ENCODE results near the gene EPB41.

DNA sequence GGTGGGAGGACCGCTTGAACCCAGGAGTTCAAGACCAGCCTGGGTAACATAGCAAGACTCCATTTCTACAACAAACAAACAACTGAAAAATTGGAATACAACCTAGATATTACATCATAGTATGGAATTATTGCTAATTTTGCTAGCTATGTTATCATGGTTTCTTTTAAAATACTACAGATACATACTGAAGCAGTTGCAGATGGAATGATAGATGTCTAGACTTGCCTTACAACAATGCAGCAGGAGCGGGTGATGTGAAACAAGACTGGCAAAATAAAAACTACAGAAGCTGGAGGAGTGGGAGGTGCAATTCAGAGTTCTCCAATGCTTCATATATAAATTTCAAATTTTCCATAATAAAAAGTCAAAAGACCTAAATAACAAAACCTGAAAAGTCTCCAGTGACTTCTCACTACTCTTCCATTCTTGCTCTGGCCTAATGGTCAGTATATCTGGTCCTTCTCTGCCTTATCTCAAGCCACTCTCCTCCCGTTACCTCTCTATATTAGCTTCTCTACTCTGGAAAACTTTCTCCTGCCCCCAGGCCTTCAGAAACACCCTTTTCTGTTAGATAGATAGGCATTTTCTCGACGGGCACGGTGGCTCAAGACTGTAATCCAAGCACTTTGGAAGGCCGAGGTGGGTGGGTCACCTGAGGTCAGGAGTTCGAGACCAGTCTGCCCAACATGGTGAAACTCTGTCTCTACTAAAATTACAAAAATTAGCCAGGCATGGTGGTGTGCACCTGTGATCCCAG lies 237.9 kb downstream of the EPB41 start:
- TF ChIP-seq, protein P1, sequence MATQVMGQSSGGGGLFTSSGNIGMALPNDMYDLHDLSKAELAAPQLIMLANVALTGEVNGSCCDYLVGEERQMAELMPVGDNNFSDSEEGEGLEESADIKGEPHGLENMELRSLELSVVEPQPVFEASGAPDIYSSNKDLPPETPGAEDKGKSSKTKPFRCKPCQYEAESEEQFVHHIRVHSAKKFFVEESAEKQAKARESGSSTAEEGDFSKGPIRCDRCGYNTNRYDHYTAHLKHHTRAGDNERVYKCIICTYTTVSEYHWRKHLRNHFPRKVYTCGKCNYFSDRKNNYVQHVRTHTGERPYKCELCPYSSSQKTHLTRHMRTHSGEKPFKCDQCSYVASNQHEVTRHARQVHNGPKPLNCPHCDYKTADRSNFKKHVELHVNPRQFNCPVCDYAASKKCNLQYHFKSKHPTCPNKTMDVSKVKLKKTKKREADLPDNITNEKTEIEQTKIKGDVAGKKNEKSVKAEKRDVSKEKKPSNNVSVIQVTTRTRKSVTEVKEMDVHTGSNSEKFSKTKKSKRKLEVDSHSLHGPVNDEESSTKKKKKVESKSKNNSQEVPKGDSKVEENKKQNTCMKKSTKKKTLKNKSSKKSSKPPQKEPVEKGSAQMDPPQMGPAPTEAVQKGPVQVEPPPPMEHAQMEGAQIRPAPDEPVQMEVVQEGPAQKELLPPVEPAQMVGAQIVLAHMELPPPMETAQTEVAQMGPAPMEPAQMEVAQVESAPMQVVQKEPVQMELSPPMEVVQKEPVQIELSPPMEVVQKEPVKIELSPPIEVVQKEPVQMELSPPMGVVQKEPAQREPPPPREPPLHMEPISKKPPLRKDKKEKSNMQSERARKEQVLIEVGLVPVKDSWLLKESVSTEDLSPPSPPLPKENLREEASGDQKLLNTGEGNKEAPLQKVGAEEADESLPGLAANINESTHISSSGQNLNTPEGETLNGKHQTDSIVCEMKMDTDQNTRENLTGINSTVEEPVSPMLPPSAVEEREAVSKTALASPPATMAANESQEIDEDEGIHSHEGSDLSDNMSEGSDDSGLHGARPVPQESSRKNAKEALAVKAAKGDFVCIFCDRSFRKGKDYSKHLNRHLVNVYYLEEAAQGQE (IDR thresholded peaks at IDR 0.05; ENCODE audit: insufficient read depth in 1 of 2, low read depth in 2 of 2, low read length in 1 of 2): no peak
- no peak for TF ChIP-seq POLR2AphosphoS5 (IDR thresholded peaks at IDR 0.05; ENCODE audit: low read depth, low read length)
- TF ChIP-seq, protein P2, sequence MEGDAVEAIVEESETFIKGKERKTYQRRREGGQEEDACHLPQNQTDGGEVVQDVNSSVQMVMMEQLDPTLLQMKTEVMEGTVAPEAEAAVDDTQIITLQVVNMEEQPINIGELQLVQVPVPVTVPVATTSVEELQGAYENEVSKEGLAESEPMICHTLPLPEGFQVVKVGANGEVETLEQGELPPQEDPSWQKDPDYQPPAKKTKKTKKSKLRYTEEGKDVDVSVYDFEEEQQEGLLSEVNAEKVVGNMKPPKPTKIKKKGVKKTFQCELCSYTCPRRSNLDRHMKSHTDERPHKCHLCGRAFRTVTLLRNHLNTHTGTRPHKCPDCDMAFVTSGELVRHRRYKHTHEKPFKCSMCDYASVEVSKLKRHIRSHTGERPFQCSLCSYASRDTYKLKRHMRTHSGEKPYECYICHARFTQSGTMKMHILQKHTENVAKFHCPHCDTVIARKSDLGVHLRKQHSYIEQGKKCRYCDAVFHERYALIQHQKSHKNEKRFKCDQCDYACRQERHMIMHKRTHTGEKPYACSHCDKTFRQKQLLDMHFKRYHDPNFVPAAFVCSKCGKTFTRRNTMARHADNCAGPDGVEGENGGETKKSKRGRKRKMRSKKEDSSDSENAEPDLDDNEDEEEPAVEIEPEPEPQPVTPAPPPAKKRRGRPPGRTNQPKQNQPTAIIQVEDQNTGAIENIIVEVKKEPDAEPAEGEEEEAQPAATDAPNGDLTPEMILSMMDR (IDR thresholded peaks at IDR 0.05): no peak
- no peak for TF ChIP-seq SIN3A (IDR thresholded peaks at IDR 0.05; ENCODE audit: borderline replicate concordance, insufficient read depth, low read depth, low read length)
